PC-9 (cell line): Measurements from ENCODE around the gene SNAPC2. TPM values are rescaled to one million over a fixed set of nuclear protein-coding genes. Genes with fewer than 3 reads are reported as not detected.

Experiments
- BruUV-seq: library from RNA; stranded (reverse); fragments of 400-500 nt; replicated peaks from 2 replicates; lab custom pipeline; 2021; lab: Mats Ljungman, UMichigan
- CTCF ChIA-PET: fragments of 300-600 bp; sonication (Branson Sonifier 250); formaldehyde crosslinking; loops from one replicate; lab custom pipeline; 2022; ENCODE audit warnings: antibody characterized with exemption; lab: Charles Lee
- POLR2A ChIA-PET: fragments of 300-600 bp; sonication (Branson Sonifier 250); formaldehyde crosslinking; loops from one replicate; lab custom pipeline; 2022; ENCODE audit warnings: antibody characterized with exemption; ENCODE audit not compliant: unreplicated experiment; lab: Charles Lee
- DNase-seq, 2 experiments: peaks; one replicate each; pipeline versions ENCODE4 v3.0.0 to v3.0.0-alpha.2; 2015 to 2022; ENCODE audit warnings: mixed read lengths in 1 of 2
- H2AFZ ChIP-seq: fragments of 200-600 bp; sonication (generic); 2 replicates; pipeline ENCODE4 v1.8.1; 2017; ENCODE audit warnings: antibody characterized with exemption
- H3F3A ChIP-seq: fragments of 200-600 bp; sonication (generic); 2 replicates; pipeline ENCODE4 v1.8.1; 2017; ENCODE audit warnings: antibody characterized with exemption, mild to moderate bottlenecking, low read depth; ENCODE audit not compliant: insufficient read depth
- H3K27ac ChIP-seq: fragments of 200-600 bp; sonication (generic); 2 replicates; pipeline ENCODE4 v1.6.1; 2016; ENCODE audit warnings: mixed run types
- H3K27me3 ChIP-seq: fragments of 200-600 bp; sonication (generic); 2 replicates; pipeline ENCODE4 v1.6.1; 2016; ENCODE audit warnings: low read depth, mixed run types; ENCODE audit not compliant: insufficient read depth
- H3K36me3 ChIP-seq: fragments of 200-600 bp; sonication (generic); 2 replicates; pipeline ENCODE4 v1.6.1; 2016; ENCODE audit warnings: low read depth, mixed run types
- H3K4me1 ChIP-seq: fragments of 200-600 bp; sonication (generic); replicated peaks from 2 replicates; pipeline ENCODE4 v1.6.1; 2016; ENCODE audit warnings: mixed run types; ENCODE audit not compliant: insufficient read depth
- H3K4me2 ChIP-seq: fragments of 200-600 bp; sonication (generic); 2 replicates; pipeline ENCODE4 v1.6.1; 2017; ENCODE audit warnings: mixed run types
- H3K4me3 ChIP-seq: fragments of 200-600 bp; sonication (generic); 2 replicates; pipeline ENCODE4 v1.6.1; 2016; ENCODE audit warnings: mixed run types
- H3K79me2 ChIP-seq: fragments of 200-600 bp; sonication (generic); 2 replicates; pipeline ENCODE4 v1.6.1; 2017; ENCODE audit warnings: low read depth, mixed run types
- H3K9me2 ChIP-seq: fragments of 200-600 bp; sonication (generic); 2 replicates; pipeline ENCODE4 v1.8.1; 2017; ENCODE audit warnings: mild to moderate bottlenecking; ENCODE audit not compliant: insufficient read depth
- H3K9me3 ChIP-seq: fragments of 200-600 bp; sonication (generic); 2 replicates; pipeline ENCODE4 v1.8.1; 2016; ENCODE audit warnings: low read depth; ENCODE audit not compliant: insufficient read depth
- H4K20me1 ChIP-seq: fragments of 200-600 bp; sonication (generic); 2 replicates; pipeline ENCODE4 v1.8.1; 2017; ENCODE audit not compliant: insufficient read depth
- CTCF ChIP-seq: fragments of 200-600 bp; sonication (generic); conservative IDR thresholded peaks from 2 replicates; pipeline ENCODE4 v1.6.1; 2017; ENCODE audit warnings: mixed run types, antibody characterized with exemption, mild to moderate bottlenecking, moderate library complexity
- EZH2 ChIP-seq: fragments of 200-600 bp; sonication (generic); IDR thresholded peaks from 2 replicates; pipeline ENCODE4 v1.8.0; 2017; ENCODE audit warnings: antibody characterized with exemption, low read depth
- intact Hi-C: fragments of 100-400 bp; cut with micrococcal nuclease; formaldehyde crosslinking; loops from one replicate; pipeline ENCODE4 v1.10.0; 2022; ENCODE audit not compliant: unreplicated experiment
- total RNA-seq: library from RNA; stranded (reverse); gene quantifications from 2 replicates; pipeline ENCODE4 v1.2.3, GENCODE V29; 2021

SNAPC2 gene
- total RNA-seq, 1 experiment from 2014 or later = 37.5 TPM

GRCh38 chr19:7873304-7874075, 46.6 kb upstream of the SNAPC2 start:
- 0 out of 2 replicates have a peak overlapping the region, but pooled peaks have one; percentile 72 for H2AFZ ChIP-seq
- no peak overlapping the region for H3K27ac ChIP-seq
- H3K4me3 ChIP-seq = peak overlapping the region; percentile 71; the same call in 1 of the 2 replicates
- no peak for TF ChIP-seq CTCF
- no peak for TF ChIP-seq EZH2
- DNase-seq = no peak
- peaks cover 20% of the 10 kb centered on the region for H3K4me1 ChIP-seq
- POLR2A ChIA-PET = no interaction called here
- H3K36me3 ChIP-seq = no peaks in the 10 kb centered on the region
- intact Hi-C loops = loop anchor here (2.0 kb wide), 1 partner anchor 43 kb away; the partner anchor contains the start of gene EVI5L
- CTCF ChIA-PET = no interaction called here
- H4K20me1 ChIP-seq = no peaks in the 10 kb centered on the region
- H3K9me3 ChIP-seq = no peaks in the 10 kb centered on the region
- no peaks in the 10 kb centered on the region for H3K9me2 ChIP-seq
- H3K27me3 ChIP-seq = no peaks in the 10 kb centered on the region
- H3K79me2 ChIP-seq = no peaks in the 10 kb centered on the region
- peaks cover 40% of the 10 kb centered on the region for H3F3A ChIP-seq
- no TSS peak for BruUV-seq
- peak overlapping the region; percentile 79 for H3K4me2 ChIP-seq

- Histone ChIP-seq H3K79me2 (no peaks in the 10 kb centered on the region), H4K20me1 (no peaks in the 10 kb centered on the region), H3F3A (peaks cover 43% of the 10 kb centered on the region), H3K9me3 (no peaks in the 10 kb centered on the region), H3K4me2 (peak within 1 kb of the TSS; percentile 79), H3K36me3 (no peaks in the 10 kb centered on the region), H3K4me3 (peak within 1 kb of the TSS; percentile 71), H3K9me2 (no peaks in the 10 kb centered on the region), H2AFZ (peak within 1 kb of the TSS; percentile 75), H3K27me3 (no peaks in the 10 kb centered on the region), H3K4me1 (peaks cover 20% of the 10 kb centered on the region), H3K27ac (no peak within 1 kb of the TSS)
- DNase-seq = peak; percentile 55 to 76
- BruUV-seq = no TSS peak
- CTCF ChIA-PET = interaction anchor here (0.6 kb wide), 1 partner anchor 15 kb away, joined by 10 read pairs; no protein-coding TSS in a partner anchor
- POLR2A ChIA-PET = interaction anchor here (1.0 kb wide), 1 partner anchor 29 kb away, joined by 4 read pairs; the partner anchor contains the start of gene MAP2K7
- TF ChIP-seq EZH2 (no peak), CTCF (no peak)
- intact Hi-C loops = no loop called here
Measured at GRCh38 chr19:7874076-7874896, 45.9 kb upstream of the SNAPC2 start, which contains the start of gene PRR36. TSS of gene PRR36 (minus strand) at chr19:7874390. CDS start at chr19:7873689, 701 bp downstream.

- H2AFZ ChIP-seq = peak overlapping the region; percentile 75
- H3K4me2 ChIP-seq = peak overlapping the region; percentile 79
- DNase-seq = no peak
- TF ChIP-seq EZH2 (no peak), CTCF (no peak; the same call in 1 of the 2 replicates)
- H3K9me3 ChIP-seq = no peaks in the 10 kb centered on the region
- H3K79me2 ChIP-seq = no peaks in the 10 kb centered on the region
- no TSS peak for BruUV-seq
- ChIA-PET CTCF (interaction anchor here (0.6 kb wide), 2 partner anchors 14 to 54 kb away, joined by 4 to 10 read pairs; no protein-coding TSS in a partner anchor), POLR2A (interaction anchor here (1.0 kb wide), 1 partner anchor 29 kb away, joined by 4 read pairs; the partner anchor contains the start of gene MAP2K7)
- H3K9me2 ChIP-seq = no peaks in the 10 kb centered on the region
- no peak overlapping the region for H3K27ac ChIP-seq
- intact Hi-C loops = no loop called here
- H3K27me3 ChIP-seq = no peaks in the 10 kb centered on the region
- peaks cover 43% of the 10 kb centered on the region for H3F3A ChIP-seq
- peaks cover 20% of the 10 kb centered on the region for H3K4me1 ChIP-seq
- peak overlapping the region; percentile 71 for H3K4me3 ChIP-seq
- no peaks in the 10 kb centered on the region for H3K36me3 ChIP-seq
- H4K20me1 ChIP-seq = no peaks in the 10 kb centered on the region
Measured at GRCh38 chr19:7874897-7875273, 45.3 kb upstream of the SNAPC2 start.
